Calu3 (cell line): ENCODE results near the gene EYS. TPM values are rescaled to one million over a fixed set of nuclear protein-coding genes. Genes with fewer than 3 reads are reported as not detected.

ENCODE experiments used
- BruUV-seq: library from RNA; stranded (reverse); fragments of 400-500 nt; replicated peaks from 2 replicates; lab custom pipeline; 2021; lab: Mats Ljungman, UMichigan
- CTCF ChIA-PET: fragments of 300-600 bp; sonication (Branson Sonifier 250); formaldehyde crosslinking; loops from one replicate; lab custom pipeline; 2022; ENCODE audit warnings: antibody characterized with exemption; lab: Charles Lee
- DNase-seq: peaks from one replicate; pipeline ENCODE4 v3.0.0; 2022
- H3K27ac Mint-ChIP-seq: one replicate; pipeline ENCODE4 v1.8.0; 2022; ENCODE audit warnings: mixed read lengths; ENCODE audit not compliant: unreplicated experiment
- H3K27me3 Mint-ChIP-seq: one replicate; pipeline ENCODE4 v1.8.0; 2022; ENCODE audit warnings: mixed read lengths; ENCODE audit not compliant: unreplicated experiment
- H3K36me3 Mint-ChIP-seq: one replicate; pipeline ENCODE4 v1.8.0; 2022; ENCODE audit warnings: mild to moderate bottlenecking, moderate library complexity, mixed read lengths; ENCODE audit not compliant: insufficient read depth, unreplicated experiment
- H3K4me1 Mint-ChIP-seq: one replicate; pipeline ENCODE4 v1.8.0; 2022; ENCODE audit warnings: mild to moderate bottlenecking, low read depth, mixed read lengths; ENCODE audit not compliant: unreplicated experiment
- H3K4me3 Mint-ChIP-seq: one replicate; pipeline ENCODE4 v1.8.0; 2022; ENCODE audit warnings: mild to moderate bottlenecking, low read depth, moderate library complexity, mixed read lengths; ENCODE audit not compliant: unreplicated experiment
- H3K9me3 Mint-ChIP-seq: one replicate; pipeline ENCODE4 v1.8.0; 2022; ENCODE audit warnings: low read depth, mixed read lengths; ENCODE audit not compliant: unreplicated experiment
- CTCF ChIP-seq: fragments of 200-600 bp; IDR thresholded peaks from one replicate; pipeline ENCODE4 v1.8.0; 2022; ENCODE audit warnings: antibody characterized with exemption; ENCODE audit not compliant: unreplicated experiment
- intact Hi-C: fragments of 100-400 bp; cut with micrococcal nuclease; formaldehyde crosslinking; loops from one replicate; pipeline ENCODE4 v1.10.0; 2022; ENCODE audit not compliant: unreplicated experiment
- total RNA-seq: library from RNA; stranded (reverse); gene quantifications from 2 replicates; pipeline ENCODE4 v1.2.3, GENCODE V29; 2022

EYS gene
- total RNA-seq, 1 experiment from 2014 or later: not detected

- DNase-seq: no peak
- no peaks in the 10 kb centered on the region for H3K4me1 Mint-ChIP-seq
- BruUV-seq: no TSS peak
- TF ChIP-seq CTCF: no peak
- no peaks in the 10 kb centered on the region for H3K36me3 Mint-ChIP-seq
- no peaks in the 10 kb centered on the region for H3K27me3 Mint-ChIP-seq
- CTCF ChIA-PET: no interaction called here
- intact Hi-C loops: no loop called here
- no peak overlapping the region for H3K4me3 Mint-ChIP-seq
- H3K9me3 Mint-ChIP-seq: peaks cover 5% of the 10 kb centered on the region
- no peak overlapping the region for H3K27ac Mint-ChIP-seq
Observed at GRCh38 chr6:64023693-64024092, 1683.3 kb downstream of the EYS start.

- Mint-ChIP-seq H3K9me3 (peaks cover 2% of the 10 kb centered on the region), H3K27me3 (peaks cover 11% of the 10 kb centered on the region), H3K27ac (no peak overlapping the region), H3K4me1 (no peaks in the 10 kb centered on the region), H3K36me3 (no peaks in the 10 kb centered on the region), H3K4me3 (no peak overlapping the region)
- intact Hi-C loops: loop anchor here (5.0 kb wide), 1 partner anchor 92 kb away; no protein-coding TSS in a partner anchor
- CTCF ChIA-PET: no interaction called here
- no peak for TF ChIP-seq CTCF
- no TSS peak for BruUV-seq
- DNase-seq: no peak
Observed at GRCh38 chr6:64014595-64014994, 1692.4 kb downstream of the EYS start.

- BruUV-seq: no TSS peak
- no peaks in the 10 kb centered on the region for H3K36me3 Mint-ChIP-seq
- CTCF ChIA-PET: interaction anchor here (2.2 kb wide), 1 partner anchor 318 kb away, joined by 31 read pairs; no protein-coding TSS in a partner anchor
- H3K9me3 Mint-ChIP-seq: no peaks in the 10 kb centered on the region
- H3K27me3 Mint-ChIP-seq: peaks cover 15% of the 10 kb centered on the region
- no peak for DNase-seq
- H3K27ac Mint-ChIP-seq: no peak overlapping the region
- H3K4me3 Mint-ChIP-seq: no peak overlapping the region
- intact Hi-C loops: loop anchor here (5.0 kb wide), 1 partner anchor 91 kb away; no protein-coding TSS in a partner anchor
- TF ChIP-seq CTCF: no peak
- H3K4me1 Mint-ChIP-seq: no peaks in the 10 kb centered on the region
Observed at GRCh38 chr6:64013011-64013410, 1694.0 kb downstream of the EYS start.

GRCh38 chr6:64012351-64013001 lies 1694.5 kb downstream of the EYS start:
- H3K4me1 Mint-ChIP-seq: no peaks in the 10 kb centered on the region
- no peaks in the 10 kb centered on the region for H3K36me3 Mint-ChIP-seq
- CTCF ChIA-PET: interaction anchor here (2.2 kb wide), 1 partner anchor 318 kb away, joined by 31 read pairs; no protein-coding TSS in a partner anchor
- H3K27me3 Mint-ChIP-seq: peaks cover 15% of the 10 kb centered on the region
- no peaks in the 10 kb centered on the region for H3K9me3 Mint-ChIP-seq
- DNase-seq: peak; percentile 44
- intact Hi-C loops: loop anchor here (1.0 to 5.0 kb wide), 2 partner anchors 90 to 319 kb away; no protein-coding TSS in a partner anchor
- BruUV-seq: no TSS peak
- TF ChIP-seq CTCF: peak; percentile 54
- H3K4me3 Mint-ChIP-seq: no peak overlapping the region
- H3K27ac Mint-ChIP-seq: no peak overlapping the region
